ENCODE measurements around the gene COX20.

DNA sequence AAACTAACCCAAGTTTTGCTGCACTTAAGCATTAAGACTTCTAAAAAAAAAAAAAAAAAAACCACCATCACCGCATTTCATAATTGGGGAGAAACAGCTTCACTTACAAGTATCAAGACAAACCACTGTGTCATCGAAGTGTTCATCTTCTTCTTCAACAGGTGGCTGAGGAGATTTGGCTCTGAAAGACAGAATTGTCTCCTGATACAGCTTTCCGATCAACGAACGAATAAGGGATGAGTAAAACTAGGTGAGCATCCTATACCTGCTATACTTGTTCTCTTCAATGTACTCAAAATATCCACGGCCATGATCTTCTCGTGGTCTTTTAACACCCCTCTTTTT is 26.9 kb downstream of the COX20 start:
- no peak for TF ChIP-seq TAF1 (IDR thresholded peaks at IDR 0.05; ENCODE audit: borderline replicate concordance, insufficient read depth, low read length)
- TF ChIP-seq POLR2AphosphoS5 (IDR thresholded peaks at IDR 0.05; ENCODE audit: low read depth, low read length): 0 out of 2 replicates have a peak, but pooled peaks have one; percentile 20
